Right ventricle myocardium superior (tissue), 1 donor: ENCODE data around the gene ELANE. TPM values are rescaled to one million over a fixed set of nuclear protein-coding genes. Genes with fewer than 3 reads are reported as not detected.
"Not testable (repeated sequence)": the region's sequence is repeated elsewhere in the genome, so short reads cannot be mapped to it uniquely, and the experiment has no call there.

Experiments
- ATAC-seq: fragments of 200-7000 bp; cut with Tn5 transposase; one replicate; pipeline ENCODE4 v1.9.1; 2020; ENCODE audit warnings: mild to moderate bottlenecking; ENCODE audit not compliant: poor library complexity
- DNase-seq: peaks from one replicate; pipeline ENCODE4 v3.0.0-alpha.2; 2020
- intact Hi-C: fragments of 100-400 bp; cut with DNase I; formaldehyde crosslinking; loops from one replicate; pipeline ENCODE4 v1.11.2; 2022
- total RNA-seq: library from RNA; stranded (reverse); fragmentation: NEBNext Ultra II Directional; extraction: Animal tissue kit (Norgen Biotek cat#: 25700); gene quantifications from one replicate; pipeline ENCODE4 v1.2.1, GENCODE V29; 2021
- donor health status: DM: no; HTN: yes; CAD: no; lungs with severe emphysema.

ELANE gene
- total RNA-seq, 1 donor from 2014 or later: 1.3 TPM

- intact Hi-C loops: no loop called here
- no peak for ATAC-seq
- no peak for DNase-seq
Observed at GRCh38 chr19:871446-872265, 19.6 kb downstream of the ELANE start.

GRCh38 chr19:872266-872951 is 20.3 kb downstream of the ELANE start:
- intact Hi-C loops: no loop called here
- ATAC-seq (peak; percentile 36), DNase-seq (peak; percentile 87)

- ATAC-seq (no peak), DNase-seq (peak; percentile 68)
- intact Hi-C loops: no loop called here
Observed at GRCh38 chr19:873084-873483, 21.0 kb downstream of the ELANE start.

- DNase-seq: no peak
- intact Hi-C loops: no loop called here
- no peak for ATAC-seq
Observed at GRCh38 chr19:873561-874041, 21.5 kb downstream of the ELANE start.

GRCh38 chr19:875265-875879 is 23.3 kb downstream of the ELANE start:
- intact Hi-C loops: no loop called here
- DNase-seq (no peak), ATAC-seq (no peak)

- DNase-seq: no peak
- ATAC-seq: no peak
- intact Hi-C loops: no loop called here
Observed at GRCh38 chr19:876089-876488, 24.0 kb downstream of the ELANE start.

- DNase-seq: no peak
- ATAC-seq: no peak
- intact Hi-C loops: no loop called here
Observed at GRCh38 chr19:876780-877314, 24.7 kb downstream of the ELANE start.

- ATAC-seq, intact Hi-C loops, DNase-seq: not testable (repeated sequence)
Observed at GRCh38 chr19:877992-878660, 26.0 kb downstream of the ELANE start.

GRCh38 chr19:878751-879561 is 26.9 kb downstream of the ELANE start:
- DNase-seq, ATAC-seq, intact Hi-C loops: not testable (repeated sequence)

GRCh38 chr19:879711-880438 is 27.8 kb downstream of the ELANE start:
- no peak for DNase-seq
- intact Hi-C loops: no loop called here
- no peak for ATAC-seq

GRCh38 chr19:881385-882071 is 29.4 kb downstream of the ELANE start:
- intact Hi-C loops: no loop called here
- ATAC-seq (no peak), DNase-seq (no peak)

- ATAC-seq (no peak), DNase-seq (no peak)
- intact Hi-C loops: no loop called here
Observed at GRCh38 chr19:882871-883497, 30.9 kb downstream of the ELANE start.

GRCh38 chr19:883661-884211 is 31.6 kb downstream of the ELANE start:
- intact Hi-C loops: no loop called here
- ATAC-seq (peak; percentile 11), DNase-seq (no peak)

GRCh38 chr19:884420-885211 is 32.5 kb downstream of the ELANE start:
- ATAC-seq: no peak
- no peak for DNase-seq
- intact Hi-C loops: no loop called here

GRCh38 chr19:885536-886224 is 33.6 kb downstream of the ELANE start:
- intact Hi-C loops: no loop called here
- DNase-seq (no peak), ATAC-seq (no peak)
